Measurements from ENCODE around the gene NRARP. TPM values are rescaled to one million over a fixed set of nuclear protein-coding genes. Genes with fewer than 3 reads are reported as not detected.

Gene NRARP
- total and polyA plus RNA-seq, 7 donors: 1.8 to 24.7 (median 11.6) TPM; not detected in 1

DNA sequence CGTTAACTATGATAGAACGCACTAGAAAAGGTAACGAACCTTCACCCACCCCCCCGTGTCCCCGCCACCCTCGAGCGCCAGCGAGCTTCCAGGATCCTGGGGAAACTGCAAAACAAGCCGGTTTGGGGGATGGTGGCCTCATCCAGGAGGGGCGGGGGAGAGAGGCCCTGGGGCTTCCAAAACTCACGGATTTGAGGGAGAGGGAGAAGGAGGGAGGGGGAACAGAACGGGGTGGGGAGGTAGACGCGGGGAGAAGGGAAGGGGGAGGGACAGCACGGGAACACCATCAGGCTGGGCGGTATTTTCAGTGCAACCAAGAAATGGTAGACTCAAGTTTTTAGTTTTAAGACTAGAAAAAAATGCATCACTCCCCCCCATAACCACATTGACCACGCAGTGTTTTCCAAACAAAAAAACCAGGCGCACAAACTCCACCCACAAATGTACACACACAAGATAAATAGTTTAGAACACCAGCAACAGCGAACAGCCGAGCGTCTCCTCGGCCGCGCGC is 1.4 kb downstream of the NRARP start:
- intact Hi-C loops (cut with DNase I): no loop called here
- Histone ChIP-seq H3K4me1 (peaks cover 0 to 55% (median 48%) of the 10 kb centered on the region in 4 donors), H3K9me3 (no peaks in the 10 kb centered on the region), H3K4me3 (peak overlapping the region in 3 of 4 donors; percentile 39 to 44 (median 39)), H3K27ac (peak overlapping the region; percentile 60 to 70 (median 65)), H3K36me3 (no peaks in the 10 kb centered on the region), H3K27me3 (peaks cover 74 to 94% (median 91%) of the 10 kb centered on the region in 3 donors)
- DNase-seq: no peak
- 1 to 3% methylated on average over 25 of the region's 25 CpGs for WGBS, 2 donors
- TF ChIP-seq POLR2AphosphoS5 (IDR thresholded peaks at IDR 0.05): no peak
- no peak for TF ChIP-seq EP300 (IDR thresholded peaks at IDR 0.05)
- TF ChIP-seq POLR2A (IDR thresholded peaks at IDR 0.05): no peak
- TF ChIP-seq, protein P1, sequence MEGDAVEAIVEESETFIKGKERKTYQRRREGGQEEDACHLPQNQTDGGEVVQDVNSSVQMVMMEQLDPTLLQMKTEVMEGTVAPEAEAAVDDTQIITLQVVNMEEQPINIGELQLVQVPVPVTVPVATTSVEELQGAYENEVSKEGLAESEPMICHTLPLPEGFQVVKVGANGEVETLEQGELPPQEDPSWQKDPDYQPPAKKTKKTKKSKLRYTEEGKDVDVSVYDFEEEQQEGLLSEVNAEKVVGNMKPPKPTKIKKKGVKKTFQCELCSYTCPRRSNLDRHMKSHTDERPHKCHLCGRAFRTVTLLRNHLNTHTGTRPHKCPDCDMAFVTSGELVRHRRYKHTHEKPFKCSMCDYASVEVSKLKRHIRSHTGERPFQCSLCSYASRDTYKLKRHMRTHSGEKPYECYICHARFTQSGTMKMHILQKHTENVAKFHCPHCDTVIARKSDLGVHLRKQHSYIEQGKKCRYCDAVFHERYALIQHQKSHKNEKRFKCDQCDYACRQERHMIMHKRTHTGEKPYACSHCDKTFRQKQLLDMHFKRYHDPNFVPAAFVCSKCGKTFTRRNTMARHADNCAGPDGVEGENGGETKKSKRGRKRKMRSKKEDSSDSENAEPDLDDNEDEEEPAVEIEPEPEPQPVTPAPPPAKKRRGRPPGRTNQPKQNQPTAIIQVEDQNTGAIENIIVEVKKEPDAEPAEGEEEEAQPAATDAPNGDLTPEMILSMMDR (IDR thresholded peaks at IDR 0.05): no peak

DNA sequence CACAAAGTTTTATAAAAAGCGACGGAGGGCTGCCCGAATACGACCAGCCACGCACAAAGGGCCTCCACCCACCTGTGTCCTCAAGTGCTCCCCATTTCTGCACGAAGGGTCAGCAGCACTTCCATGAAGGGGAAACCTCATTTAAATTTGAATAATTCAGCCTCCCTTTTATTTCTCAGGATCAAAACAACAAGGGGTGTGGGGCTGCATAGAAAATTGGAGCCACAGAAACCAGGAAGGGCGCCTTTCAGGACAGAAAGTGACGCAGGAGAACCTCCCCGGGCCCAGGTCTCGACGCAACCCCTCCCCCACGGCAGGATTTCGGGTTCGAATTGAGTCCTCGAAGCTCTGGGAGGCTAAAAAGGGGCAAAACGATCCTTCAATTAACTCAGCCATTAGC is 2.1 kb downstream of the NRARP start:
- peaks cover 73 to 94% (median 90%) of the 10 kb centered on the region in 3 donors for H3K27me3 ChIP-seq
- WGBS, 2 donors: 10 to 49% methylated on average over 16 of the region's 16 CpGs
- H3K27ac ChIP-seq: peak overlapping the region in 3 of 4 donors; percentile 64 to 70 (median 66)
- no peak for DNase-seq
- peaks cover 0 to 52% (median 48%) of the 10 kb centered on the region in 4 donors for H3K4me1 ChIP-seq
- no peaks in the 10 kb centered on the region for H3K36me3 ChIP-seq
- H3K9me3 ChIP-seq: no peaks in the 10 kb centered on the region
- peak overlapping the region in 2 of 4 donors; percentile 39 to 44 for H3K4me3 ChIP-seq
- TF ChIP-seq POLR2AphosphoS5 (IDR thresholded peaks at IDR 0.05) (peak in 1 of 4 donors; percentile 11), EP300 (IDR thresholded peaks at IDR 0.05) (no peak)
- intact Hi-C loops (cut with DNase I): loop anchor here (5.0 to 10.0 kb wide), 2 partner anchors 107 to 225 kb away; no protein-coding TSS in a partner anchor

DNA sequence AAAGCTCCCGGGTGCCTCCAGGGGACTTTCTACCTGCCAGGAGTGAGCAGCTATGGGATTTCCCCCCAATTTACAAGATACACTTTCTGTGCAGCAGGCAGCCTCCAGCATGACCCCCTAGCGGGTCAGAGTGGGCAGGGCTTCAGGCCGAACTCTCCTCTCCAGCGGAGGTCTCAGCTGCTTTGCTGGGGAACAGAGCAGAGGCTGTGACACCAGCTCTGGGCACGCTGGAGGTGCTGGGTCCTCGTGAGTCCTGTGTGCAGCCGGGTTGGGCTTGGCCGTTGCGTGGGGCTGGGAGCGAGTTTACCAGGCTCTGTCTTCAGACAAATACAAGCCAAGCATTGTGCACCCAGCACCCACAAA is 2.9 kb downstream of the NRARP start:
- peaks cover 0 to 48% (median 44%) of the 10 kb centered on the region in 4 donors for H3K4me1 ChIP-seq
- no peak for DNase-seq
- peak overlapping the region; percentile 17 to 65 (median 54) for H3K27ac ChIP-seq
- WGBS, 2 donors: 14 to 58% methylated on average over 10 of the region's 10 CpGs
- peaks cover 71 to 94% (median 90%) of the 10 kb centered on the region in 3 donors for H3K27me3 ChIP-seq
- TF ChIP-seq POLR2A (IDR thresholded peaks at IDR 0.05): no peak
- TF ChIP-seq POLR2AphosphoS5 (IDR thresholded peaks at IDR 0.05): no peak
- TF ChIP-seq EP300 (IDR thresholded peaks at IDR 0.05): no peak
- TF ChIP-seq, protein P1 (IDR thresholded peaks at IDR 0.05): no peak
- peak overlapping the region in 1 of 4 donors; percentile 3 for H3K4me3 ChIP-seq
- H3K9me3 ChIP-seq: no peaks in the 10 kb centered on the region
- intact Hi-C loops (cut with DNase I): loop anchor here (5.0 to 10.0 kb wide), 2 partner anchors 108 to 226 kb away; no protein-coding TSS in a partner anchor
- H3K36me3 ChIP-seq: no peaks in the 10 kb centered on the region

GRCh38 chr9:137298401-137299202 is 3.5 kb downstream of the NRARP start:
- DNase-seq: no peak
- Histone ChIP-seq H3K9me3 (no peaks in the 10 kb centered on the region), H3K27ac (peak overlapping the region; percentile 36 to 65 (median 54)), H3K36me3 (no peaks in the 10 kb centered on the region), H3K27me3 (peaks cover 70 to 94% (median 90%) of the 10 kb centered on the region in 3 donors), H3K4me3 (peak overlapping the region in 1 of 4 donors; percentile 3), H3K4me1 (peaks cover 0 to 47% (median 42%) of the 10 kb centered on the region in 4 donors)
- TF ChIP-seq EP300 (IDR thresholded peaks at IDR 0.05) (no peak), POLR2AphosphoS5 (IDR thresholded peaks at IDR 0.05) (peak in 1 of 4 donors; percentile 32)
- 14 to 58% methylated on average over 24 of the region's 24 CpGs for WGBS, 2 donors
- intact Hi-C loops (cut with DNase I): loop anchor here (5.0 to 10.0 kb wide), 2 partner anchors 109 to 226 kb away; no protein-coding TSS in a partner anchor

DNA sequence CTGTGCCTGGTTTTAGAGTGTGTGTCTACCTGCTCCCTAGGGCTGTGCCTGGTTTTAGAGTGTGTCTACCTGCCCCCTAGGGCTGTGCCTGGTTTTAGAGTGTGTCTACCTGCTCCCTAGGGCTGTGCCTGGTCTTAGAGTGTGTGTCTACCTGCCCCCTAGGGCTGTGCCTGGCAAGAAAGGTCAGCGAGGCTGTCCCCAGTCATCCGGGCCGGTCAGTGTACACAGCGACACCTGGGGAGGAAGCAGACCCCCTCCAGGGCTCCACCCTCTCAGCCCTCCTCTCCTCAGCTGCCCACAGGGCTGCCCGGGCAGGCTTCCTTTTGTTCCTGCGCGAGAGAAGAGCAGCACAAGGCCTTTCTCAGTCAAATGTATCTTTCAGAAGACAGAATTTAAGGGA is 4.1 kb downstream of the NRARP start:
- DNase-seq: no peak
- no peaks in the 10 kb centered on the region for H3K9me3 ChIP-seq
- H3K4me1 ChIP-seq: peaks cover 0 to 45% (median 42%) of the 10 kb centered on the region in 4 donors
- no peak for TF ChIP-seq POLR2AphosphoS5 (IDR thresholded peaks at IDR 0.05)
- TF ChIP-seq, protein P1 (IDR thresholded peaks at IDR 0.05): no peak
- peak in 1 of 2 donors; percentile 5 for TF ChIP-seq POLR2A (IDR thresholded peaks at IDR 0.05)
- no peak for TF ChIP-seq EP300 (IDR thresholded peaks at IDR 0.05)
- no peak overlapping the region for H3K4me3 ChIP-seq
- WGBS, 2 donors: 10 to 65% methylated on average over 7 of the region's 7 CpGs
- peak overlapping the region; percentile 36 to 65 (median 54) for H3K27ac ChIP-seq
- peaks cover 67 to 94% (median 90%) of the 10 kb centered on the region in 3 donors for H3K27me3 ChIP-seq
- H3K36me3 ChIP-seq: no peaks in the 10 kb centered on the region
- intact Hi-C loops (cut with DNase I): loop anchor here (5.0 to 10.0 kb wide), 2 partner anchors 109 to 227 kb away; no protein-coding TSS in a partner anchor

Measured in sigmoid colon (tissue), 7 donors.